ENCODE measurements around the gene ZNF749. TPM values are rescaled to one million over a fixed set of nuclear protein-coding genes. Genes with fewer than 3 reads are reported as not detected.

ZNF749 gene
- total RNA-seq, 1 donor from 2014 or later, result 20.3 TPM

Other genes with a start within 250 kb of the ZNF749 start
- gene ZNF264, start 243.8 kb upstream of the ZNF749 start, total RNA-seq (ENCODE audit: unreplicated experiment), result 29.0 TPM
- 3.2 TPM for gene AURKC, start 204.3 kb upstream of the ZNF749 start, total RNA-seq (ENCODE audit: unreplicated experiment)
- gene ZNF805, start 194.7 kb upstream of the ZNF749 start, total RNA-seq (ENCODE audit: unreplicated experiment), result 20.4 TPM
- 51.2 TPM for gene ZNF460, start 154.8 kb upstream of the ZNF749 start, total RNA-seq (ENCODE audit: unreplicated experiment)
- gene ZNF543, start 114.9 kb upstream of the ZNF749 start, total RNA-seq (ENCODE audit: unreplicated experiment), result 13.7 TPM
- 15.7 TPM for gene ZNF304, start 84.1 kb upstream of the ZNF749 start, total RNA-seq (ENCODE audit: unreplicated experiment)
- 13.0 TPM for gene TRAPPC2B, start 71.8 kb upstream of the ZNF749 start, total RNA-seq (ENCODE audit: unreplicated experiment)
- gene ZNF547, start 71.8 kb upstream of the ZNF749 start, total RNA-seq (ENCODE audit: unreplicated experiment), result 4.8 TPM
- 26.1 TPM for gene ZNF548, start 45.5 kb upstream of the ZNF749 start, total RNA-seq (ENCODE audit: unreplicated experiment)
- 13.7 TPM for gene ZNF17, start 24.2 kb upstream of the ZNF749 start, total RNA-seq (ENCODE audit: unreplicated experiment)
- gene VN1R1, start 21.8 kb downstream of the ZNF749 start, total RNA-seq (ENCODE audit: unreplicated experiment), result 1.8 TPM
- gene ZNF772, start 42.2 kb downstream of the ZNF749 start, total RNA-seq (ENCODE audit: unreplicated experiment), result 19.1 TPM
- gene ZNF419, start 52.4 kb downstream of the ZNF749 start, total RNA-seq (ENCODE audit: unreplicated experiment), result 16.1 TPM
- gene ZNF773, start 64.6 kb downstream of the ZNF749 start, total RNA-seq (ENCODE audit: unreplicated experiment), result 9.7 TPM
- 10.6 TPM for gene ZNF549, start 92.0 kb downstream of the ZNF749 start, total RNA-seq (ENCODE audit: unreplicated experiment)
- gene ZNF550, start 124.5 kb downstream of the ZNF749 start, total RNA-seq (ENCODE audit: unreplicated experiment), result 15.3 TPM
- 10.9 TPM for gene ZNF416, start 143.6 kb downstream of the ZNF749 start, total RNA-seq (ENCODE audit: unreplicated experiment)
- gene ZIK1, start 148.8 kb downstream of the ZNF749 start, total RNA-seq (ENCODE audit: unreplicated experiment), result 19.9 TPM
- gene ZNF530, start 164.6 kb downstream of the ZNF749 start, total RNA-seq (ENCODE audit: unreplicated experiment), result 7.2 TPM
- 37.5 TPM for gene ZNF134, start 178.9 kb downstream of the ZNF749 start, total RNA-seq (ENCODE audit: unreplicated experiment)
- gene ZNF211, start 197.8 kb downstream of the ZNF749 start, total RNA-seq (ENCODE audit: unreplicated experiment), result 31.1 TPM
- 0.74 TPM for gene ZSCAN4, start 233.6 kb downstream of the ZNF749 start, total RNA-seq (ENCODE audit: unreplicated experiment)
- gene ZNF551, start 246.7 kb downstream of the ZNF749 start, total RNA-seq (ENCODE audit: unreplicated experiment), result 11.6 TPM

Data from endothelial cell (in vitro differentiated cells).